ENCODE data around the gene PPP1R12B. TPM values are rescaled to one million over a fixed set of nuclear protein-coding genes. Genes with fewer than 3 reads are reported as not detected.
"Not testable (repeated sequence)": the region's sequence is repeated elsewhere in the genome, so short reads cannot be mapped to it uniquely, and the experiment has no call there.

Gene PPP1R12B
- total RNA-seq, 1 donor from 2014 or later = 71.7 TPM

- Histone ChIP-seq H3K27me3 (no peaks in the 10 kb centered on the region), H3K4me1 (no peaks in the 10 kb centered on the region), H3K9me3 (no peaks in the 10 kb centered on the region), H3K27ac (no peak overlapping the region), H3K36me3 (no peaks in the 10 kb centered on the region), H3K4me3 (no peak overlapping the region)
- DNase-seq (ENCODE audit: extremely low spot score in 2 of 2) = no peak
- intact Hi-C loops (cut with DNase I) = loop anchor here (10.0 kb wide), 1 partner anchor 228 kb away; no protein-coding TSS in a partner anchor
- TF ChIP-seq CTCF (IDR thresholded peaks at IDR 0.05) (no peak), POLR2A (IDR thresholded peaks at IDR 0.05) (no peak), POLR2AphosphoS5 (IDR thresholded peaks at IDR 0.05; ENCODE audit: insufficient read depth in 1 of 2, low read depth in 1 of 2) (no peak)
Measured at GRCh38 chr1:202367271-202367670, 18.8 kb downstream of the PPP1R12B start.

GRCh38 chr1:202370906-202371305, 22.4 kb downstream of the PPP1R12B start:
- H3K4me3 ChIP-seq; H3K27me3 ChIP-seq; H3K36me3 ChIP-seq; intact Hi-C loops (cut with DNase I); H3K27ac ChIP-seq; DNase-seq (ENCODE audit: extremely low spot score in 2 of 2); H3K9me3 ChIP-seq; H3K4me1 ChIP-seq: not testable (repeated sequence)

- DNase-seq (ENCODE audit: extremely low spot score in 2 of 2) = no peak
- TF ChIP-seq POLR2A (IDR thresholded peaks at IDR 0.05) (no peak), POLR2AphosphoS5 (IDR thresholded peaks at IDR 0.05; ENCODE audit: insufficient read depth in 1 of 2, low read depth in 1 of 2) (no peak), CTCF (IDR thresholded peaks at IDR 0.05) (no peak)
- no peak overlapping the region for H3K4me3 ChIP-seq
- intact Hi-C loops (cut with DNase I) = no loop called here
- no peak overlapping the region for H3K27ac ChIP-seq
- no peaks in the 10 kb centered on the region for H3K9me3 ChIP-seq
- no peaks in the 10 kb centered on the region for H3K36me3 ChIP-seq
- no peaks in the 10 kb centered on the region for H3K27me3 ChIP-seq
- H3K4me1 ChIP-seq = no peaks in the 10 kb centered on the region
Measured at GRCh38 chr1:202374099-202374498, 25.6 kb downstream of the PPP1R12B start.

- H3K27ac ChIP-seq; H3K4me3 ChIP-seq; H3K27me3 ChIP-seq; H3K36me3 ChIP-seq; H3K9me3 ChIP-seq; DNase-seq (ENCODE audit: extremely low spot score in 2 of 2); intact Hi-C loops (cut with DNase I); H3K4me1 ChIP-seq: not testable (repeated sequence)
Measured at GRCh38 chr1:202375175-202375574, 26.7 kb downstream of the PPP1R12B start.

- TF ChIP-seq POLR2A (IDR thresholded peaks at IDR 0.05) = no peak
- no peak for TF ChIP-seq CTCF (IDR thresholded peaks at IDR 0.05)
- TF ChIP-seq POLR2AphosphoS5 (IDR thresholded peaks at IDR 0.05; ENCODE audit: insufficient read depth in 1 of 2, low read depth in 1 of 2) = no peak
- H3K9me3 ChIP-seq = no peaks in the 10 kb centered on the region
- H3K4me1 ChIP-seq = no peaks in the 10 kb centered on the region
- intact Hi-C loops (cut with DNase I) = no loop called here
- no peak overlapping the region for H3K27ac ChIP-seq
- H3K36me3 ChIP-seq = no peaks in the 10 kb centered on the region
- no peak for DNase-seq (ENCODE audit: extremely low spot score in 2 of 2)
- H3K4me3 ChIP-seq = no peak overlapping the region
- H3K27me3 ChIP-seq = no peaks in the 10 kb centered on the region
Measured at GRCh38 chr1:202376247-202376646, 27.7 kb downstream of the PPP1R12B start.

- H3K27me3 ChIP-seq; intact Hi-C loops (cut with DNase I); H3K4me3 ChIP-seq; H3K27ac ChIP-seq; H3K4me1 ChIP-seq; H3K36me3 ChIP-seq; H3K9me3 ChIP-seq; DNase-seq (ENCODE audit: extremely low spot score in 2 of 2): not testable (repeated sequence)
Measured at GRCh38 chr1:202379884-202380529, 31.5 kb downstream of the PPP1R12B start.

GRCh38 chr1:202380535-202380934, 32.0 kb downstream of the PPP1R12B start:
- DNase-seq (ENCODE audit: extremely low spot score in 2 of 2); H3K27ac ChIP-seq; H3K36me3 ChIP-seq; H3K9me3 ChIP-seq; H3K4me3 ChIP-seq; H3K27me3 ChIP-seq; intact Hi-C loops (cut with DNase I); H3K4me1 ChIP-seq: not testable (repeated sequence)

GRCh38 chr1:202381867-202382266, 33.4 kb downstream of the PPP1R12B start:
- DNase-seq (ENCODE audit: extremely low spot score in 2 of 2); H3K4me1 ChIP-seq; H3K27ac ChIP-seq; H3K4me3 ChIP-seq; H3K27me3 ChIP-seq; intact Hi-C loops (cut with DNase I); H3K36me3 ChIP-seq; H3K9me3 ChIP-seq: not testable (repeated sequence)

GRCh38 chr1:202395831-202396230, 47.3 kb downstream of the PPP1R12B start:
- H3K4me1 ChIP-seq; H3K27me3 ChIP-seq; H3K27ac ChIP-seq; DNase-seq (ENCODE audit: extremely low spot score in 2 of 2); H3K9me3 ChIP-seq; intact Hi-C loops (cut with DNase I); H3K4me3 ChIP-seq; H3K36me3 ChIP-seq: not testable (repeated sequence)
